HG03196 (cell line): Measurements from ENCODE around the gene PNMA6F.
"Not testable (repeated sequence)": the region's sequence is repeated elsewhere in the genome, so short reads cannot be mapped to it uniquely, and the experiment has no call there.

Source experiments
- ATAC-seq: cut with Tn5 transposase; IDR thresholded peaks from one replicate; pipeline ENCODE4 v1.9.1; 2021; ENCODE audit not compliant: unreplicated experiment

Gene PNMA6F

DNA sequence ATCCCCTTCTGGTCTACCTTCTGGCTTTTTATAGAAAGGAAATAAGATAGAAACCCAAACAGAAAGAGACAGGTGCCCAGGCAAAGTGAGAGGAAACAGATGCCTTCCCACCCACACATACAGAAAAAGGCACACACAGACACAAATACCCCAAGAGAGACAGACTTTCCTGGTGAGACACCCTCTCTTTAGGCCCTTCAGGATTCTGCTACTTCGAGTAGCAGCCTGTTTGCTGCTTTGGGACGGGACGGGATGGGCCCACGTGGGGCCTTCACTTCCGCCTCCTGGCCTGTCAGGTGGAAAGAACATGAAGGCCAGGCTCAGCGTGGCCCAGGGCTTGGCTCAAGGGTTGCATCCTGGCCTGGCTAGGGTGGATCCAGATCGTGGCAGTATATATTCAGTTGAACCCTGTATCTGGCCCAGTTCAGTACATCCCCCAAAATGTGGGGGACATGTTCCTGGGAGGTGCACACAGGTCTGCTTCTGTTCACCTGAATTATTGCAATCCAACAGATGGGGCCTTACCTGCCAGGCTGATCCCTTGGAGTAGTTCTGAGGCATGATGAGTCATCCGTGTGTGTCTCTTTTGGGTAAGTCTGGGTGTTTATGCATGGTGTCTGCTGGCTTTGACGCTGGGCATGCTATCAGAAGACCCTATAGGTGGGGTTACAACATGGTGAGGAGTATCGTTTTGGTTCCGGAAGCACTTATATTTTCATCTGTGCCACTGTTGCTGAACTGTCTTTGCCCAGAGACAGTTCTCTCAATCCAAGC, 14.7 kb upstream of the PNMA6F start:
- no peak for ATAC-seq

DNA sequence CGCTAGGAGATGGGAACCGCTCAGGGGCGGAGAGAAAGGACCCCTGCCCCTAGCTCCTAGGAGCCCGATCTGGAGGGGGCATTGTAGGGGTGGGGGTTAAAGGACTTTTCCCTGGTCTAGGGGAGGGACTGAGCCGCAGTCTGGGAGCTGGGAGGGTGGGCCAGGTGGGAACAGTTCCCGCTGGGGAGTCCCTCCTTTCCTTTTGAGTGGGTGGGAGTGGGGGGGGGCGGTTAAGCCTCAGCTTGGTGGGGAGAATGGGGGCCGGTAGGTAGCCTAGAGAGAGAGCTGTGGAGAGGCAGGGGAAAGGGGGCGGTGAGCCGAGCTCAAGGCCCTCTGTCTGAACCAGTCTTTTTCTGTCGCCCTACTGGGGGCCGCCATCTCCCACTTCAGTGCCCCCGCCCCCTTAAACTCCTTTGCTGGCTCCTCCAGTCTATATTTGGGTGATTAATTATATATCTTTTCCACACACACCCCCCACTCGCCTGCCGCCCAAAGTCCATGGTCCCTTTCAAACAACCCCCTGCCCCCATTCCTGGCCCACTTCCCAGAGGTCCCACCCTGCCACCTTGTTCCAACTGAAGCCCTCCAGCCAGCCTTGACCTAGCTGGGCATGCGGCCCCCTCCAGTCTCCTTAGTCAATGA, 13.2 kb upstream of the PNMA6F start:
- ATAC-seq, result no peak

DNA sequence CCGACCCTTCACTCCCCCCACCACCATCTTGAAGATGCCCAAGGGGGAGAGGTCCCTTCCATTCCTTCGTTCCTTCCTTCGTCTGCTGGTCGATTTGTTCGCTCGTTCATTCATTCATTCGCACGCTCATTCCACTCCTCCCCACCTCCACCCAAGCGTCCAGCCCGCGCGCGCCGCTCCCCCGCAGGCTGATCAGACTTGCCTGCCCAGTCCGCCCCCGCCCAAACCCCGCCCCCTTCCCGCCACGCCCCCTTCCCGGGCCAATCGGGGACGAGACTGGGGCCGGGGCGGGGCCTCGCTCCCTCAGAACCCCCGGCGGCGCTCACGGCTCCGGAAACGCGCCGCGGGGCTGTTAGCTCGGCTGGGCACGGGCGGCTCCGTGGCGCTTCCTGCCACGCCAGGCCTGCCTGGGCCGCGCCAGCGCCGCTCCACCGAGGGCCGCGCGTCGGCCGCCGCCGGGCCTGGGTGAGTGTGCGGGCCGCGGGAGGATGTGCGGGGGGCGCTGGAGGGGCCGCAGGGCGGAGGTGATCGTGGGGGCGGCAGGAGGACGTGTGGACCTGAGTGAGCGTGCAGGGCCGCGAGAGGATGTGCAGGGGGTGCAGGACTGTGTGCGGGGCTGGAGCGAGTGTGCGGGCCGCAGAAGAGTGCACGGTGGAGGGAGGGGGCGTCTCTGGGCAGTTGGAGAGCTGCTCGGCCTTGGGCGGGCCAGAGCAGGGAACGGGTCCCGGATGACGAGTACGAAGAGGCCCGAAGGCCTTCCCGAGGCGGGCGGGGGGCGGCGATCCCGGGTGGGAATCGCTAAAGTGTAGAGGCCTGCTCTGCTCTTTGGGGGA, 12.5 kb upstream of the PNMA6F start, which contains the start of gene ZNF275:
TSS of gene ZNF275 (plus strand) at position 333 of the 833 bp plus-strand sequence. CDS start 2,527 bp downstream, outside the sequence.
- ATAC-seq, result peak; percentile 90

DNA sequence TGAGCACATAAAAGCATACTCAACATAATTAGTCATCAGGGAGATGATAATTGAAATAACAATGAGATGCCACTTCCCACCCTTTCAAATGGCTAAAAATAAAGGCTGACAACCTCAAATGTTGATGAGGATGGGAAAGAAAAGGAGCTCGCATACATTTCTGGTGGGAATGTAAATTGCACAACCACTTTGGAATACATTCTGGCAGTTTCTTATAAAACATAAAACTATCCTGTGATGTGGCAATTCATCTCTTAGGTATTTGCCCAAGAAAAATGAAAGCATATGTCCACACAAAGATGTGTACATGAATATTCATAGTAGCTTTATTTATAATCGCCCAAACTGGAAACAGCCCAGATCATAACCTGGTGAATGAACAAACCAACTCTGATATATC, 11.7 kb upstream of the PNMA6F start:
- no peak for ATAC-seq

DNA sequence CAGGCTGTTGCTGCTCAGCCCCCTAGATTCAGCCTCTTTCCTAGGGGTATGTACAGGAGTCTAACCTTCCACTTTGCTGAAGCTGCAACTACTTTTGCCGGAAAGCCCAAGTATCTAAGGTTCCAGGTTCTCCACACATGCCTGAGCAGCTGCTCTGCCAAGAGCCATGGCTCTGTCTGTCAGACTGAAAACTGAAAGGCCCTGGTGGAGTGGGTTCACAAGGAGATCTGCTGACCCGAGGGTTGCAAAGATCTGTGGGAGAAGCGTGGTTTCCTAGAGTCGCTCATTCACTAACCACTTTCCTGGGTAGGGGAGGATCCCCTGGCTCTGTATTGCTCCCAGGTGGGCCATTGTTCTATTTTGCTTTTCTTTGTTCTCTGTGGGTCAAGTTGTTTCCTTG, 6.0 kb upstream of the PNMA6F start:
- no peak for ATAC-seq

DNA sequence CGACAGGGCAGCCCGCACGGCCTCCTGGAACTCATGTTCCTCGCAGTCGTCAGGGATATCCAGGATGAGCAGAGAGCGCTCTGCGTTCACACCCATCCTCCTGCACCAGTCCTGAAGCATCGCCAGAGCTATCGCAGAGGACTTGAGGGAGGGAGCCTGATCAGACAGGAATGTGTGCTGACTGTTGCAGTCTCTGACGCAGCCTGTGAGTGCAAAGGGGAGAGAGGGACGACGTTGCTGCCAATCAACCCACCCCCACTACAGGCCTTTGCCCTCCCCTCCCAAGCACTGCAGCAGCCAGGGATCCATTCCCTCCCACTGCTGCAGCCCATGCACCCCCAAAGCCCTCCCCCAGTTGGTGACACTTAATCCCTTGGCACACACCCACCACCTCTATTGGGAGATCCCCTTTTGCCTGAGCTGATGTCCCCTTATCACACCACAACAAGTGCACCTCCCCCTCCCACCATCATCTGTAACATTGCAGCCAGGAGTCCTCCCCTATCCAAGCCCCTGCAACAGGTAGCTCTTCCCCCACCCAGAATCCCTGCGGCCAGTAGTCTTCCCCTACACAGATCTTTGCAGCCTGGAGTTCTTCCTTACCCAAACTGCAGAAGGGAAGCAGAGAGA, 897 bp downstream of the PNMA6F start:
- no peak for ATAC-seq

DNA sequence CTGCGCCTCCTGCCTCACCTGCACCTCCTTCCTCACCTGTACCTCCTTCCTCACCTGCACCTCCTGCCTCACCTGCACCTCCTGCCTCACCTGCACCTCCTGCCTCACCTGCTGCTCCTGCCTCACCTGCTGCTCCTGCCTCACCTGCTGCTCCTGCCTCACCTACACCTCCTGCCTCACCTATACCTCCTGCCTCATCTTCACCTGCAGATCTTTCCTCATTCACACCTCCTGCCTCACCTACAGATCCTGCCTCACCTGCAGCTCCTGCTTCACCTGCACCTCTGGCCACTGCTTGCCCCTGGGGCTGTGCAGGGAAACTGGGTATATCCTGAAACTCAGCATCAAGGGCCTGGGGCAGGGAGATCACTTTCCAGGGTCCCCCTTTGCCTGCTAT, 1.5 kb downstream of the PNMA6F start:
- ATAC-seq, result not testable (repeated sequence)

DNA sequence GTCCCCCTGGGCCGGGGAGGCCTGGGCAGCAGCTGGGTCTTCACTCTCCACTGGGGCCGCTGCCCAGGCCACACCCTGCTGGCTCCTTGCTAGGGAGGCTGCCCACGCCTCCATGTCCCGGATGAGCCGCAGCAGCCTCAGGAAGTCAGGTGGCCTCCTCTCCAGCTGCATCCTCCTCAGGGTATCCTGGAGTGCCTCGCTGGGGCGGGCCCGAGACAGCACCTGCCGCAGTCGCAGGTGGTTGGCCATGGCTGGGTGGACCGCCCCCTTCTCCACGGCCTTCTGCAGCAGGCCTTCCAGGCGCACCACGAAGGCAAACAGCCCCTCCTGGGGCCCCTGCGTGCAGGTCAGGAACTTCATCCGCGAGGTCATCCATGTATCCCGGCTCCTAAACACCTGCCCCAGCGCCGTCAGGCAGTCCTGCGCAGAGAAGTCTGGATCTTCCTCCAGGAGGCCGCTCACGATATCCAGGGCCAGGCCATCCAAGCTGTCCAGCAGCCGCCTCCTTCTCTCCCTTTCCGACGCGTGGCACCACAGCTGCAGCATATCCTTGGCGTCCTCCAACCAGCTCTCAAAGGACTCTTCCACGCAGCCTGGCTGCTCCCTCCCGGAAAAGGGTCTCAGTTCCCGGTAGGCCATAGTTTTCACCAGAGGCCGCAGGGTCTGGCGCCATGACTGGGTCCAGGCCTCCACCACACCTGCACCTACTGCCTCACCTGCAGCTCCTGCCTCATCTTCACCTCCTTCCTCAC, 2.1 kb downstream of the PNMA6F start:
- no peak for ATAC-seq

DNA sequence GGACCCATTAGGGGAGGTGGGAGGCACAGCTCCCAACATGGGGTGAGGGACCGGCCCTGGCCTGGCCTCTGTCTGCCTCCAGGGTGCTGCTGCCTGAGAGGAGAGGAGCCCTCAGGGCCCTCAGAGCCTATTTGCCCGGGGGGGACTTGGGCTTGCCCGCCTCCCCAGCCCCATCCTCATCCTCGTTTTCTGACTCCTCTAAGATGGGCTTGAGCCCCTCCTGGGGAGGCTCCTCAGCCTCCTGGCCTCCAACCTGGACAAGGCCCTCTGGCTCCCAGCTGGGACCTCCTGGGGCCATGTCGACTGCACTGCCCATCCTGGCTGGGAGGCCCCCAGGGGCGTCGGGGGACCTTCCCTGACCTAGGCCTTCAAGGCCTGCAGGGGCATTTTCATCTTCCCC, 2.8 kb downstream of the PNMA6F start:
- ATAC-seq, result no peak

DNA sequence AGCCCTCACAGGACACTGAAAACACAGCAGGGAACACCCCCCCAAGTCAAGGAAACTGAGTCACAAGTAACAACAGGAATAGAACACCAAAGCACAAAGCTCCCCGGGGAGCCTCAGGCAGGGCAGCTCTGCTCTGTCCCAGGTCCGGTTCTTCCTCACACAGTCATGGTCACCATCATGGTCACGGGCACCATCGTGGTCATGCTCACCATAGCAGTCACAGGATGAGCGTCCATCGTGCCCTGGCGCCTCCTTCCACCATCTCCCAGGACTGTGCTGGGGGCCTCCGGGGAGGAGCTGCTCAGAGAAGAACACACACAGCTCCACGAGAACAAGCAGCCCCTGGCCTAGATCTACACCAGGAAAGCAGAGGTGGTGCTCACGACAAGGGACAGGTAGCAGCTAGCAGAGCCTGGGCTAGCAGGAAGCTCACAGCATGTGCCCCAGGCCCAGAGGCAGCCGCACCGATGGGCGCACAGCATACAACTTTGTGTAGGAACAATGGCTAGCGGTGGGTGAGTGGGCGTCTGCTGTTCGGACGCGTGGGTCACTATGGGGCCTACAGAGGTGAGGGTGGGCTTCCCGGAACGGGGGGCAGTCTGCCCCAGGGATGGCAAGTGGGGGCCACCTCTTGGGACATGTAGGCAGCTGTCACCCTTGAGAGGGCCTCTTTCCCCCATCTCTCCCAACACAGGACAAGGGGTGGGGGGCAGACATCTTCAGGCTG, 3.4 kb downstream of the PNMA6F start:
- no peak for ATAC-seq

DNA sequence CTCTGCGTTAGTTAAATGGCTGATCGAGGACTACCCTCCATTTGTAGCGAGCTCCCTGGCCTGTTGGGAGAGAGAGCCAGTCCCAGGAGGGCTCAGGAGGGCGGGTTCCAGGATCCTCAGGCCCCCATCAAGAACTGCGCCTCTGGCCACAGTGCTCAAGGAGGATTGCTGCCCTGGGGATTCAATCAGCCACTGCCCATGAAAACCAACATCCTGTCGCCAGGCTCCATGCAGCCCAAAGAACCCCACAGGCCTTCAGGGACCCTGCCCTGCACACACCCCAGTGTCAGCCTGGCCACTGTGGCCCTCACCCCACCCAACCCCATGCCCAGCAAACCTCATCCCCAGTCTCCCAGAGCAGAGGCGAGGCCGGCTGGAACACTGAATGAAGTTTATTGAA, 4.3 kb downstream of the PNMA6F start:
- ATAC-seq, result no peak

DNA sequence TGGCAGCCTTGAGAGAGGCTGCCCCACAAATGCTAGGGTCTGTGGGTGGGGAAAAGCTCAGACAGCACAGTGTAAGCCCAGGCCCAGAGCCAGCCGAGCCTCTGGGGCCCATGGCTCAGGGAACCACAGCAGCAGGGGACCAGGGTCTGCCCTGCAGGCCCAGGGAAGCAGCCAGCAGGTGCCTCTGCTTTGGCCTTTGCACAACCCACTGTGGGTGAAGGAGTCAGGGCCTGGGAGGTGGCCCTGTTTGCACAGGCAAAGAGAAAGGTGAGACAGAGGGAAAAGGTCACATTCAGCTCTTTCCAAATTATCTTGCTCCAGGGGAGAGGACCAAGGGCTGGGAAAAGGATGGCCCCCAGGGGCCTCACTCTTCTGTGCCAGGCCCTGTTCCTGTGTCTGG, 8.7 kb downstream of the PNMA6F start:
- ATAC-seq, result no peak

DNA sequence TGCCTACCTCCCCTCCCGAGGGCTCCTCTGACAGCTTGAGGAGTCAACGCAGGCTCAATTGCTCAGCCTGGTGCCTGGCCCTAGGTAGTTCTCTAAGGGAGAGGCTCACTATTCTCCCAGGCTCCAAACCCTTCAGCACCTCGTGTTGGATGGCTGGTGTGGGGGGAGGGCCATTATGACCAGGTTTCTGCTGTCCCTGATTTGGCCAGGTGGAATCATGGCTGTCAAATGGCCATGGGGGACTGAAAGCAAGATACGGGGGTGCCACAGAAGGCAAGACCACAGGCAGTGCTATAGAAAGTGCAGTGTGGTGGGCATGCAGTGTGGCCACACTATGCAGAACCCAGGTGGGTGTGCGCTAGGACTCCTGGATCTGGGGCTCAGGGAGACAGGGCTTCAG, 9.5 kb downstream of the PNMA6F start:
- ATAC-seq, result no peak

DNA sequence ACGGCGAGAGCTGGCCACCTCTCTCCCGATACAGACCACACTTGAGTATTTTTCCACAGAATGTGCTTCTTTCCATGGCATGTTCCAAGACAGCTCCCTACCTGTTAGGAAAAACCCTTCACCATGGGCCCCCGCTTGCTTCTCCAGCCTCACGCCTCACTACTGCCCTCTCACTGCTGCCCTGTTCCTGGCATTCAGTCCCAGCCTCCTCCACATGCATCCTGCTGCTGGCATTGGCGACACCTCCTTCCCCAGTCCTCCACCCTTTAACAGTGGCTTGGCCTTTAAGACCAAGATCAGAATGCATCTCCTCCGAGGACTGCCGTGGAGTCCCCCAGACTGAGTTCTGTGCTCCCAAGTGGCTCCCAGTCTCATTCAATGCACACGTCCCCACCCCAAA, 10.7 kb downstream of the PNMA6F start:
- no peak for ATAC-seq

DNA sequence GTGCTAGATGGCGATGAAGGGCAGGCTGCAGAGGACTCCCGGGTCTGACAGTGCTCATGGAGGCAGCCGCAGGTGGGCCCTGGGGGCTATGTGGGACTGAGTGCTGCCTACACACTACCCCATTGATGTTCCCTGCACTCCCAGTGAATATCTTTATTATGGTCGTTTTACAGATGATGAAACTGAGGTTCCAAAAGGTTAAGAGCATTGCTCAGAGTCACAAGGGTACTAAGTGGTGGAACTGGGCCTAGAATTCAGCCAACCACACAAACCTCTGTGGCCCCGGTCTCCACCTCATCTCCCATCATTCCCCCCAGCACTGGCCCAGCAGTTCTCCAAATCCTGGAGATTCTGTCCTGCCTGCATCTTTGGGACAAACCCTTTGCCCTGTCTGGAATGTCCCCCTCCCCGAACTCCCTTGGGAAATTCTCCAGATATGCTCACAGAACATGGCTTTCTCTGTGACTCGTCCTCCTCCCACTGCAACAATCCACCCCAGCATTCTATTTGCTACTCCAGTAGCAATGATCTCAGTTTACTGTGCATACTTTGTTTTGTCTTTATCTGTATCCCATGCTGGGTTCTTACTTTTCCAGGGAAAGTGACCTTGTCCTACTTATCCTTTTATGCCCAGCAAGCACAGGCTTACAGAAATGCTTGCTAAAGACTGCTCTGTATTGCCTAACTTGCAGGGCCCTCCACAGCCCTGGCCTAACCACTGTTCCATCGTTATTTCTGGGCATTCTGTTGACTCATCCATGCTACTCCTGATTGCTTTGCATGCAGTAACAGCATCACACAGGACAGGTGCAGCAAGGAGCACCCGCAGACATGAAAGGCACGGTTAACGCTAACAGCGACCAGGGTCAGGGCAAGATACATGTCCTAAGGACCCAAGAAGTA, 14.0 kb downstream of the PNMA6F start:
- ATAC-seq, result no peak

DNA sequence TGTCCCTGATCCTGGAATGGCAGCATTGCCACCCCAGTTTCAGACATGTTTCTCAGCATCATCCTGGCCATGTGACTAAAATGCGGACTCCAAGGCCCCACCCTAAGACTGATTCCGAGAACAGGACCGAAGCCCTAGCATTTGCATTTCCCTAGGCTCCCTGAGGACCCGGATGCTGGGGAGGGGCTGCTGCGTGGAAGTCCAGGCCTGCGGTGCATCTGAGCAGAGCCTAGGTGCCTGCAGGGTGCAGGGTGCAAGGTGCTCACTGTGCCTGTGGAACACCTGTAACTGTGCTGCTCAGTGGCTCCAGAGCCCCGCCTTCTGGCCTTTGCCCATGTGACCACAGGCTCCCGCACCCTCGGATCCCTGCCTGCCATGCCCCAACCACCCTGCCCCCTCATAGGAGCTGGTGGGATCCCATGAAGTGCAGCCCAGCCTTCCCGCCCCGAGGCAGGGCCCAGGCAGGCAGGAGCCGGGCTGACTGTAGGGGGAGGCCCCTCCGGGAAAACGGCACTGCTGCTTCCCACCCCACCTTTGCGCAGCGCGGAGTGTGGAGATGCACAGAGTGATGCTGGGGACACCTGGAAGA, 14.9 kb downstream of the PNMA6F start:
- no peak for ATAC-seq

DNA sequence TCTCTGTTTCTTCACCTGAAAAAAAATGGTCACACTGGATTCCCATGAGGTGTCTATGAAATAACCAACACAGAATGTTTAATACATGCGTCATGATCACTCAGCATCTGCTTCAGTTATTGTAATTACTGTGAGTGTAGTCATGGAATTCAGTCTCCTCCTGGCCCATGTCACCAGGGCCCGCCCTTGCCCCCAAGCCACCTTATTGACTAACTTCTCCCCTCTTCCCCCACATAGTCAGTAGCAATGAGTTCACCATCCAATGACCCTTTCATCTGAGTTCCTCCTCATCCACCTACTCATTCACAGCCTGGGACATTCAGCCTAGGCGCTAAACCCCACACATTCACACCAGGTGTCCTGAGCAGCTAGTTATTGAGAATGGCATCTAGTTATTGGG, 15.6 kb downstream of the PNMA6F start:
- ATAC-seq, result no peak

DNA sequence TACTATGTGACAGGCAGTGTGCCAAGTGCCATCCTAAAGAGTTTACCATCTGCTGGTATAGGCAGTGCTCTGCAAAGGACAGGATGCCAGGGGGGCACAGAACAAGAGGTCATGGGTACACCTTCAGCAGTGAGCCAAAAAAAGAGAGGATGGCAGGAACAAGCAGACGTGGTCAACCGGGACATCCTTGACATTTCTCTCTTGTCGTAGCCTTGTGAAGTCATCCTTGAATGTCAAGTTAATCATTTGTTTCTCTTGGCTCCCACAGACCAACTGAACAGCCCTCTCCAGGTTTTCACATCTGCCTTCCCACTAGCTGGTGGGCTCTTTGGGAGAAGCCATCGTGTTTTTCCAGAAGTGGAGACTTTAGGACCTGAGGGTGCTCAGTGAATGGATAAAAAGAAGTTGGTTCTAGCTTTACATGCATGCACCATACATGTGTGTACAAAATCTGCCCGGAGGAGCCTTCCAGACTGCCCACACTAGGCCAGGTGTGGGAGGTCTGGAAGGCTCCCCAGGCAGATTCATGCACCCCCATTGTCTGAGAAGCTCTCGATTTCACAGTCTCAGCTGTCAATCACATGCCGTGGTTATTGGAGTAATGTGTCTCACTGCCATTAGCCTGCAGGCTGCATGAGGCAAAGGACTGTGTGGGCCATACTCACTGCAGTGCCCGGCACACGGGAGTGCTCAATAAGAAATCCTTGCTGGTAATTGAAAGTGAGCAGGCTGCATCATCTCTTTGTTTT, 16.4 kb downstream of the PNMA6F start:
- ATAC-seq, result no peak
